Measurements from ENCODE around the gene PBXIP1. TPM values are rescaled to one million over a fixed set of nuclear protein-coding genes. Genes with fewer than 3 reads are reported as not detected.

PBXIP1 gene
- total and polyA plus RNA-seq, 9 donors: 109 to 161 (median 148) TPM

- H3K9me3 ChIP-seq (replicated peaks; ENCODE audit: control insufficient read depth, low read depth, low read length): no peaks in the 10 kb centered on the region
- no peaks in the 10 kb centered on the region for H3K36me3 ChIP-seq (ENCODE audit: control insufficient read depth, insufficient read depth, low read length)
- H3K4me1 ChIP-seq (ENCODE audit: control insufficient read depth, insufficient read depth, low read length): peaks cover 34% of the 10 kb centered on the region
- H3K27ac ChIP-seq (ENCODE audit: low read length): peak overlapping the region; percentile 98
- WGBS (ENCODE audit: insufficient coverage): under 1% methylated on average over 29 of the region's 36 CpGs
- no peaks in the 10 kb centered on the region for H3K27me3 ChIP-seq (ENCODE audit: control insufficient read depth, insufficient read depth, low read length)
- peak; percentile 98 for DNase-seq
- peak overlapping the region; percentile 86 for H3K4me3 ChIP-seq (ENCODE audit: low read length)
Observed at GRCh38 chr1:154937085-154937987, 18.6 kb downstream of the PBXIP1 start.

GRCh38 chr1:154936555-154937084 is 19.3 kb downstream of the PBXIP1 start, which contains the start of gene PMVK:
Gene PMVK, minus strand, starts transcription at chr1:154936719. Its CDS starts 34 bp downstream, at chr1:154936685.
- Histone ChIP-seq H3K4me1 (ENCODE audit: control insufficient read depth, insufficient read depth, low read length) (peaks cover 27% of the 10 kb centered on the region), H3K4me3 (ENCODE audit: low read length) (peak within 1 kb of the TSS; percentile 86), H3K27ac (ENCODE audit: low read length) (peak within 1 kb of the TSS; percentile 98), H3K9me3 (replicated peaks; ENCODE audit: control insufficient read depth, low read depth, low read length) (no peaks in the 10 kb centered on the region), H3K27me3 (ENCODE audit: control insufficient read depth, insufficient read depth, low read length) (no peaks in the 10 kb centered on the region), H3K36me3 (ENCODE audit: control insufficient read depth, insufficient read depth, low read length) (peaks cover 3% of the 10 kb centered on the region)
- DNase-seq: peak; percentile 99
- WGBS (ENCODE audit: insufficient coverage): 0% methylated on average over 31 of the region's 45 CpGs

GRCh38 chr1:154935749-154936554 is 19.9 kb downstream of the PBXIP1 start:
- H3K4me1 ChIP-seq (ENCODE audit: control insufficient read depth, insufficient read depth, low read length): peaks cover 20% of the 10 kb centered on the region

GRCh38 chr1:154934358-154934948 is 21.4 kb downstream of the PBXIP1 start:
- H3K9me3 ChIP-seq (replicated peaks; ENCODE audit: control insufficient read depth, low read depth, low read length): no peaks in the 10 kb centered on the region
- H3K27ac ChIP-seq (ENCODE audit: low read length): no peak overlapping the region
- H3K36me3 ChIP-seq (ENCODE audit: control insufficient read depth, insufficient read depth, low read length): peaks cover 12% of the 10 kb centered on the region
- WGBS (ENCODE audit: insufficient coverage): 100% methylated on average over 4 of the region's 5 CpGs
- H3K27me3 ChIP-seq (ENCODE audit: control insufficient read depth, insufficient read depth, low read length): no peaks in the 10 kb centered on the region
- no peak overlapping the region for H3K4me3 ChIP-seq (ENCODE audit: low read length)
- no peak for DNase-seq
- H3K4me1 ChIP-seq (ENCODE audit: control insufficient read depth, insufficient read depth, low read length): peaks cover 10% of the 10 kb centered on the region

More at GRCh38 chr1:154935749-154936554, 19.9 kb downstream of the PBXIP1 start:
- WGBS (ENCODE audit: insufficient coverage): 36% methylated on average over 24 of the region's 27 CpGs
- Histone ChIP-seq H3K9me3 (replicated peaks; ENCODE audit: control insufficient read depth, low read depth, low read length) (no peaks in the 10 kb centered on the region), H3K4me3 (ENCODE audit: low read length) (peak overlapping the region; percentile 86), H3K36me3 (ENCODE audit: control insufficient read depth, insufficient read depth, low read length) (peaks cover 8% of the 10 kb centered on the region), H3K27ac (ENCODE audit: low read length) (peak overlapping the region; percentile 98), H3K27me3 (ENCODE audit: control insufficient read depth, insufficient read depth, low read length) (no peaks in the 10 kb centered on the region)
- DNase-seq: no peak

GRCh38 chr1:154931940-154932487 is 23.9 kb downstream of the PBXIP1 start:
- WGBS (ENCODE audit: insufficient coverage): 91% methylated on average over 6 of the region's 11 CpGs
- Histone ChIP-seq H3K9me3 (replicated peaks; ENCODE audit: control insufficient read depth, low read depth, low read length) (no peaks in the 10 kb centered on the region), H3K27me3 (ENCODE audit: control insufficient read depth, insufficient read depth, low read length) (no peaks in the 10 kb centered on the region), H3K36me3 (ENCODE audit: control insufficient read depth, insufficient read depth, low read length) (peaks cover 30% of the 10 kb centered on the region), H3K4me3 (ENCODE audit: low read length) (no peak overlapping the region), H3K27ac (ENCODE audit: low read length) (no peak overlapping the region), H3K4me1 (ENCODE audit: control insufficient read depth, insufficient read depth, low read length) (peaks cover 8% of the 10 kb centered on the region)
- DNase-seq: no peak

GRCh38 chr1:154926201-154926600 is 29.7 kb downstream of the PBXIP1 start:
- 95% methylated on average over 10 of the region's 13 CpGs for WGBS (ENCODE audit: insufficient coverage)
- H3K4me3 ChIP-seq (ENCODE audit: low read length): no peak overlapping the region
- H3K27me3 ChIP-seq (ENCODE audit: control insufficient read depth, insufficient read depth, low read length): no peaks in the 10 kb centered on the region
- H3K27ac ChIP-seq (ENCODE audit: low read length): no peak overlapping the region
- H3K36me3 ChIP-seq (ENCODE audit: control insufficient read depth, insufficient read depth, low read length): peaks cover 71% of the 10 kb centered on the region
- no peak for DNase-seq
- H3K9me3 ChIP-seq (replicated peaks; ENCODE audit: control insufficient read depth, low read depth, low read length): no peaks in the 10 kb centered on the region
- no peaks in the 10 kb centered on the region for H3K4me1 ChIP-seq (ENCODE audit: control insufficient read depth, insufficient read depth, low read length)

GRCh38 chr1:154925335-154926170 is 30.3 kb downstream of the PBXIP1 start:
- Histone ChIP-seq H3K27me3 (ENCODE audit: control insufficient read depth, insufficient read depth, low read length) (no peaks in the 10 kb centered on the region), H3K9me3 (replicated peaks; ENCODE audit: control insufficient read depth, low read depth, low read length) (no peaks in the 10 kb centered on the region), H3K36me3 (ENCODE audit: control insufficient read depth, insufficient read depth, low read length) (peaks cover 68% of the 10 kb centered on the region), H3K27ac (ENCODE audit: low read length) (no peak overlapping the region), H3K4me3 (ENCODE audit: low read length) (no peak overlapping the region), H3K4me1 (ENCODE audit: control insufficient read depth, insufficient read depth, low read length) (no peaks in the 10 kb centered on the region)
- WGBS (ENCODE audit: insufficient coverage): 96% methylated on average over 2 of the region's 3 CpGs
- DNase-seq: no peak

GRCh38 chr1:154923695-154924094 is 32.2 kb downstream of the PBXIP1 start:
- WGBS (ENCODE audit: insufficient coverage): 92% methylated on average over 2 of the region's 3 CpGs

GRCh38 chr1:154913273-154913672 is 42.6 kb downstream of the PBXIP1 start:
- Histone ChIP-seq H3K4me1 (ENCODE audit: control insufficient read depth, insufficient read depth, low read length) (peaks cover 3% of the 10 kb centered on the region), H3K27me3 (ENCODE audit: control insufficient read depth, insufficient read depth, low read length) (no peaks in the 10 kb centered on the region), H3K36me3 (ENCODE audit: control insufficient read depth, insufficient read depth, low read length) (no peaks in the 10 kb centered on the region), H3K9me3 (replicated peaks; ENCODE audit: control insufficient read depth, low read depth, low read length) (peaks cover 3% of the 10 kb centered on the region), H3K4me3 (ENCODE audit: low read length) (no peak overlapping the region), H3K27ac (ENCODE audit: low read length) (no peak overlapping the region)
- no peak for DNase-seq
- WGBS (ENCODE audit: insufficient coverage): 86% methylated on average over 1 of the region's 3 CpGs

More at GRCh38 chr1:154923695-154924094, 32.2 kb downstream of the PBXIP1 start:
- Histone ChIP-seq H3K36me3 (ENCODE audit: control insufficient read depth, insufficient read depth, low read length) (peaks cover 65% of the 10 kb centered on the region), H3K27me3 (ENCODE audit: control insufficient read depth, insufficient read depth, low read length) (no peaks in the 10 kb centered on the region), H3K4me1 (ENCODE audit: control insufficient read depth, insufficient read depth, low read length) (no peaks in the 10 kb centered on the region), H3K9me3 (replicated peaks; ENCODE audit: control insufficient read depth, low read depth, low read length) (no peaks in the 10 kb centered on the region), H3K4me3 (ENCODE audit: low read length) (no peak overlapping the region), H3K27ac (ENCODE audit: low read length) (no peak overlapping the region)
- DNase-seq: no peak

All from muscle of leg (tissue), 11 donors.